Adipocyte (in vitro differentiated cells): ENCODE data around the gene GMDS.

ENCODE experiments used
- DNase-seq: peaks from one replicate; pipeline ENCODE4 v3.0.0-alpha.2; 2015; ENCODE audit warnings: low read depth
- H3K27me3 ChIP-seq: replicated peaks from 2 replicates; pipeline ENCODE4 v1.7.0; 2013; ENCODE audit warnings: mild to moderate bottlenecking, low read length, moderate library complexity; ENCODE audit not compliant: control insufficient read depth, insufficient read depth
- H3K36me3 ChIP-seq: 2 replicates; pipeline ENCODE4 v1.7.0; 2013; ENCODE audit warnings: low read length, mild to moderate bottlenecking, moderate library complexity; ENCODE audit not compliant: control insufficient read depth, insufficient read depth, severe bottlenecking
- H3K4me1 ChIP-seq: 2 replicates; pipeline ENCODE4 v1.7.0; 2013; ENCODE audit warnings: mild to moderate bottlenecking, low read length, moderate library complexity; ENCODE audit not compliant: control insufficient read depth, insufficient read depth
- H3K4me3 ChIP-seq: 2 replicates; pipeline ENCODE4 v1.7.0; 2013; ENCODE audit warnings: mild to moderate bottlenecking, low read length, moderate library complexity
- H3K9ac ChIP-seq: 2 replicates; pipeline ENCODE4 v1.7.0; 2013; ENCODE audit warnings: mild to moderate bottlenecking, low read length, moderate library complexity
- H3K9me3 ChIP-seq: 2 replicates; pipeline ENCODE4 v1.7.0; 2013; ENCODE audit warnings: mild to moderate bottlenecking, low read length, moderate library complexity; ENCODE audit not compliant: control insufficient read depth

GMDS gene

GRCh38 chr6:2197177-2197671 lies 48.2 kb downstream of the GMDS start:
- H3K9me3 ChIP-seq = no peaks in the 10 kb centered on the region
- no peak overlapping the region for H3K9ac ChIP-seq
- H3K36me3 ChIP-seq = no peaks in the 10 kb centered on the region
- no peak overlapping the region for H3K4me3 ChIP-seq
- no peaks in the 10 kb centered on the region for H3K27me3 ChIP-seq
- no peak for DNase-seq
- H3K4me1 ChIP-seq = peaks cover 14% of the 10 kb centered on the region

GRCh38 chr6:2196079-2196679 lies 49.2 kb downstream of the GMDS start:
- Histone ChIP-seq H3K4me1 (peaks cover 14% of the 10 kb centered on the region), H3K9me3 (no peaks in the 10 kb centered on the region), H3K36me3 (no peaks in the 10 kb centered on the region), H3K27me3 (no peaks in the 10 kb centered on the region), H3K9ac (no peak overlapping the region), H3K4me3 (no peak overlapping the region)
- DNase-seq = peak; percentile 85

GRCh38 chr6:2194643-2195042 lies 50.8 kb downstream of the GMDS start:
- Histone ChIP-seq H3K9me3 (no peaks in the 10 kb centered on the region), H3K27me3 (no peaks in the 10 kb centered on the region), H3K4me1 (peaks cover 14% of the 10 kb centered on the region), H3K9ac (no peak overlapping the region), H3K36me3 (no peaks in the 10 kb centered on the region), H3K4me3 (no peak overlapping the region)
- DNase-seq = no peak

GRCh38 chr6:2193931-2194330 lies 51.5 kb downstream of the GMDS start:
- no peaks in the 10 kb centered on the region for H3K36me3 ChIP-seq
- no peak overlapping the region for H3K4me3 ChIP-seq
- H3K9ac ChIP-seq = no peak overlapping the region
- no peak for DNase-seq
- H3K27me3 ChIP-seq = no peaks in the 10 kb centered on the region
- H3K9me3 ChIP-seq = no peaks in the 10 kb centered on the region
- H3K4me1 ChIP-seq = peaks cover 14% of the 10 kb centered on the region

DNA sequence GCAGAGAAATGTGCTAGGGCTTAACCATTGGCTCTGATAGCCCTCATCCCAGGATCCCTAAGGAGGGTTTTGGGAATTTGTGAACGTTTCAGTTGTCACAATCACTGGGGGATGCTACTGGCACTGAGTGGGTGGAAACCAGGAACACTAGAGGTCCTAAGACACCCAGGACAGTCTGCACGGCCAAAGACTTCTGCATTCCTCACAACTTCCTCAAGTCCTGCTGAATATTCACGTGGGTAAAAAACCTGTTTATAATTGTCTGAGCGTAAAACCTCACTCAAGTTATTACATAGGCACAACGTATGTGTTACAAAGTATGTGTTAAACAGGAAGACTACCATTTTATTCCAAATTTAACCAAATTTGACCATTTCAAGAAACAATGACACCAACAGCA lies 52.4 kb downstream of the GMDS start:
- no peak overlapping the region for H3K4me3 ChIP-seq
- H3K27me3 ChIP-seq = no peaks in the 10 kb centered on the region
- peaks cover 14% of the 10 kb centered on the region for H3K4me1 ChIP-seq
- no peaks in the 10 kb centered on the region for H3K9me3 ChIP-seq
- no peaks in the 10 kb centered on the region for H3K36me3 ChIP-seq
- no peak overlapping the region for H3K9ac ChIP-seq
- no peak for DNase-seq

GRCh38 chr6:2191390-2191740 lies 54.0 kb downstream of the GMDS start:
- H3K9ac ChIP-seq = no peak overlapping the region
- DNase-seq = no peak
- H3K9me3 ChIP-seq = no peaks in the 10 kb centered on the region
- peaks cover under 1% of the 10 kb centered on the region for H3K4me1 ChIP-seq
- H3K4me3 ChIP-seq = no peak overlapping the region
- H3K27me3 ChIP-seq = no peaks in the 10 kb centered on the region
- H3K36me3 ChIP-seq = no peaks in the 10 kb centered on the region

- DNase-seq = no peak
- H3K36me3 ChIP-seq = no peaks in the 10 kb centered on the region
Measured at GRCh38 chr6:2190661-2191389, 54.6 kb downstream of the GMDS start.

DNA sequence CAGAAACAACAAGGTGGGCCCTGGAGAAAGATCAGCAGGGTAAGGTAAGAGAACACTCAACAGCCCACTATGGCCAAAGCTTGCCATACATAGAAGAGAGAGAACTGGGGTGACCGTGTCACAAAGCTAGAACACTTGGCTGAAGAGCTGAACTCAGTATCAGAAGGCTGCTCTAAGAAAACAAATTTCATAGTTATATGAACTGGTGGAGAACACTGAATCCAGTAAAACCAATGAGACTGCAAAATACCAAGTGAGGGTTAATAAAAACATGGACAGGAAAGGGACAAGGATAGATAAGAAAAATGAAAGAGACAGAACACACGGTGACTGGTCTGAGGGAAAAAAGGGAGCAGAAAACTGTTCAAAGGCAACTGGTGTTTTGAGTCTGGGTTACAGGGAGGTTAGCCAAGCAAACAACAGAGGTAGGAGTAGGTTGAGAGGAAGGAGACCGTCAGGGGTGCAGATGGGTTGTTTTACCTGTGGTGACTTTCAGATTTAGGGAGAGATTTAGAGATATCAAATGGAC lies 56.5 kb downstream of the GMDS start:
- no peak overlapping the region for H3K9ac ChIP-seq
- no peaks in the 10 kb centered on the region for H3K27me3 ChIP-seq
- H3K4me3 ChIP-seq = no peak overlapping the region
- no peaks in the 10 kb centered on the region for H3K4me1 ChIP-seq
- no peaks in the 10 kb centered on the region for H3K9me3 ChIP-seq
- DNase-seq = no peak
- no peaks in the 10 kb centered on the region for H3K36me3 ChIP-seq

More at GRCh38 chr6:2190661-2191389, 54.6 kb downstream of the GMDS start:
- no peaks in the 10 kb centered on the region for H3K9me3 ChIP-seq
- no peaks in the 10 kb centered on the region for H3K4me1 ChIP-seq
- H3K27me3 ChIP-seq = no peaks in the 10 kb centered on the region
- H3K9ac ChIP-seq = no peak overlapping the region
- H3K4me3 ChIP-seq = no peak overlapping the region

GRCh38 chr6:2188397-2188796 lies 57.0 kb downstream of the GMDS start:
- H3K4me1 ChIP-seq = no peaks in the 10 kb centered on the region
- no peaks in the 10 kb centered on the region for H3K27me3 ChIP-seq
- no peak overlapping the region for H3K9ac ChIP-seq
- no peaks in the 10 kb centered on the region for H3K36me3 ChIP-seq
- no peak overlapping the region for H3K4me3 ChIP-seq
- no peaks in the 10 kb centered on the region for H3K9me3 ChIP-seq
- DNase-seq = no peak

GRCh38 chr6:2187826-2188225 lies 57.6 kb downstream of the GMDS start:
- no peaks in the 10 kb centered on the region for H3K36me3 ChIP-seq
- no peaks in the 10 kb centered on the region for H3K9me3 ChIP-seq

DNA sequence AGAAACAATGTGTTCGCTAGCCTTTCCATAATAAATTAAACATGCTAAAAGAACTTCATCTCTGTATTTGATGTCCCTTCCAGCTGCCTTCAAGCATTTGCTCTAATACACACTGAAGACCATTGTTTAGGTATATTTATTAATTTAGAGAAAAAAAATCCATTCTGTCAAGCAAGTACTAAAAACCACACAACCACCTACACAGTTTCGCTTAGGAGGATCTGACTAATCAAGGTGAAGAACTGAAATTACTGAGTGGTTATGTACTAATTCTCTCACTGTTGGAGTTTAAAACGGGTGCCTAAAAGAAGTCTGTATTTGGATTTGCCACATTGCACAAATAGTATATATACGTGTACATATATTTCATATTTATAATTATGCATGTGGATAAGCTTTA lies 58.9 kb downstream of the GMDS start:
- no peaks in the 10 kb centered on the region for H3K9me3 ChIP-seq
- no peaks in the 10 kb centered on the region for H3K36me3 ChIP-seq
- DNase-seq = no peak
- no peaks in the 10 kb centered on the region for H3K4me1 ChIP-seq
- no peaks in the 10 kb centered on the region for H3K27me3 ChIP-seq
- H3K4me3 ChIP-seq = no peak overlapping the region
- H3K9ac ChIP-seq = no peak overlapping the region

More at GRCh38 chr6:2187826-2188225, 57.6 kb downstream of the GMDS start:
- DNase-seq = no peak
- no peaks in the 10 kb centered on the region for H3K4me1 ChIP-seq
- no peaks in the 10 kb centered on the region for H3K27me3 ChIP-seq
- H3K9ac ChIP-seq = no peak overlapping the region
- H3K4me3 ChIP-seq = no peak overlapping the region
